ENCODE results near the gene NIPSNAP3A.
"Not testable (repeated sequence)": the region's sequence is repeated elsewhere in the genome, so short reads cannot be mapped to it uniquely, and the experiment has no call there.

Gene NIPSNAP3A

DNA sequence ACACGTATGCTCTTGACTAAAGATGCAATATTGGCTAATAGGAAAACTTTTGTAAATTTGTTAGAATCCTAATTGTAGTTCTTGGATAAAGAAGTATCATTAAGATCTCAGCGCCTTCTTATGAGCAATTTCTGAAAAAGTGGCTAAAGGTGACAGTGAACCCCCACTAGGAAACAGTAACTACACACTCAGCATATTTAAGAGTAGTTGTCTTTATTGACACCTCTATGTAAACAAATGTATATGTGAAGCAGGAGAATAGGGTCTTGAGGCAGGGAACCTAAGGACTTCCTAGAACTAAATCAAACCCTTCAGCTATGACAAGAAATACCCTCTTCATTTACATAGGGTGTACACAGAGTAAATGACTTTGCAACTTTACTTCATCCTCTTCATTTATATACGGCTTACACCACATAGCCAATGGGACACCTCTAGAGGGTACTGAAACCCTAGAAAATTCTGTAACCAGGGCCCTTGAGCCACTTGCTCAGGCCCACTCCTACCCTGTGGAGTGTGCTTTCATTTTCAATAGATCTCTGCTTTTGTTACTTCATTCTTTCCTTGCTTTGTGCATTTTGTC, 2.8 kb downstream of the NIPSNAP3A start:
- TF ChIP-seq, protein P1, sequence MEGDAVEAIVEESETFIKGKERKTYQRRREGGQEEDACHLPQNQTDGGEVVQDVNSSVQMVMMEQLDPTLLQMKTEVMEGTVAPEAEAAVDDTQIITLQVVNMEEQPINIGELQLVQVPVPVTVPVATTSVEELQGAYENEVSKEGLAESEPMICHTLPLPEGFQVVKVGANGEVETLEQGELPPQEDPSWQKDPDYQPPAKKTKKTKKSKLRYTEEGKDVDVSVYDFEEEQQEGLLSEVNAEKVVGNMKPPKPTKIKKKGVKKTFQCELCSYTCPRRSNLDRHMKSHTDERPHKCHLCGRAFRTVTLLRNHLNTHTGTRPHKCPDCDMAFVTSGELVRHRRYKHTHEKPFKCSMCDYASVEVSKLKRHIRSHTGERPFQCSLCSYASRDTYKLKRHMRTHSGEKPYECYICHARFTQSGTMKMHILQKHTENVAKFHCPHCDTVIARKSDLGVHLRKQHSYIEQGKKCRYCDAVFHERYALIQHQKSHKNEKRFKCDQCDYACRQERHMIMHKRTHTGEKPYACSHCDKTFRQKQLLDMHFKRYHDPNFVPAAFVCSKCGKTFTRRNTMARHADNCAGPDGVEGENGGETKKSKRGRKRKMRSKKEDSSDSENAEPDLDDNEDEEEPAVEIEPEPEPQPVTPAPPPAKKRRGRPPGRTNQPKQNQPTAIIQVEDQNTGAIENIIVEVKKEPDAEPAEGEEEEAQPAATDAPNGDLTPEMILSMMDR (IDR thresholded peaks at IDR 0.05; ENCODE audit: insufficient read depth, low read depth, low read length, missing control alignments), result no peak

GRCh38 chr9:104758974-104759373, 11.5 kb downstream of the NIPSNAP3A start:
- TF ChIP-seq, protein P1 (IDR thresholded peaks at IDR 0.05; ENCODE audit: insufficient read depth, low read depth, low read length, missing control alignments), result no peak
- no peak for DNase-seq (ENCODE audit: low read depth)
- H3K4me3 ChIP-seq (ENCODE audit: low read length), result no peak overlapping the region

More for the DNA sequence above, 2.8 kb downstream of the NIPSNAP3A start:
- no peak for DNase-seq (ENCODE audit: low read depth)
- H3K4me3 ChIP-seq (ENCODE audit: low read length), result no peak overlapping the region

DNA sequence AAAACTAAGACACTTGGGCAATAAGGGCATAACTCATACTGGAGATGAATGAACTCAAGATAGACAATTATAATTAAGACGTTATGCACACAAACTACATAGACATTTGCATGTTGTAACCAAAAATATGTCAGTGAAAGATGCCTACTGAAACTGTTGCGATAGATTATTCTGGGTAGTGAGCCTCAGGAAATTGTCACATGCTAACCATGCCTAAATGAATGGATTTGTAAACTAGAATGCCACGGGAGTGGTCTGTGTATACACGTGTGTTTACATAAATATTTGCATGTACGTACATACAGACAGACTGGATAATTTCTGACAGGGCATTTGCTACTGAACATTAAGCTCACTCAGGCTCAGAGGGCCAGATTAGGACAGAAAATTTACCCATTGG, 17.7 kb downstream of the NIPSNAP3A start:
- H3K4me3 ChIP-seq (ENCODE audit: low read length), result no peak overlapping the region
- TF ChIP-seq, protein P1 (IDR thresholded peaks at IDR 0.05; ENCODE audit: insufficient read depth, low read depth, low read length, missing control alignments), result no peak
- DNase-seq (ENCODE audit: low read depth), result no peak

DNA sequence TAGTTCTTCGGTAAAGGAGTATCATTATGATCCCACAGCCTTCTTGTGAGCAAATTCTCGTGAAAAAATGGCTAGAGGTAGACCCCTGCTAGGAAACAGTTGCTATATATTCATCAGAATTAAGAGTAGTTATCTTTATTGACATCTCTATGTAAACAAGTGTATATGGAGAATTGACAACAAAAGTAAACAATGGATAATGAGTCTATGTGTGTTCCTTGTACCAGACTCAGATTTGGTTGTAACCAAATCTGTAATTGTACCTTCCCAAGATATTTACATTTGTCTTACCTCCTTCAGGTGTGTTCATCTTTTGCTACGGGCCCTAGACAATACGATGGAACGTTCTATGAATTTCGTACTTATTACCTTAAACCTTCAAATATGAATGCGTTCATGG, 18.5 kb downstream of the NIPSNAP3A start:
- no peak overlapping the region for H3K4me3 ChIP-seq (ENCODE audit: low read length)
- DNase-seq (ENCODE audit: low read depth), result no peak
- TF ChIP-seq, protein P1 (IDR thresholded peaks at IDR 0.05; ENCODE audit: insufficient read depth, low read depth, low read length, missing control alignments), result no peak

DNA sequence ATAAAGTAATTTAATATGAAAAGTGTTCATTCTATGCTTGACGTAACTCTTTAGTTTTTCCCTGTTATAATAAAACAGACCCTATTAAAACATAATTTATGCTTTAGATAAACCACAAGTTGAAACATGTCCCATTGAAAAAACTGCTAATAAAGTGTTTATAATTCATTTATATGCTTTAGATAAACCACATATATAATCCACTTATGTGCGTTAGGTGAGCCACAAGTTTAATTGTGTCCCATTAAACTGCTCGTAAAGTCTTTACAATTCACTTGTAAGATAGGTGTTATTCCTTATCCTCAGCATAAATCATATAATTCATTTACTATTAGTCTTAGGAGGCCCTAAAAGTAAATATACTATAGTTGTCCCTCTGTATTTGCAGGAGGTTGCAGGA, 20.0 kb downstream of the NIPSNAP3A start:
- no peak for DNase-seq (ENCODE audit: low read depth)
- no peak overlapping the region for H3K4me3 ChIP-seq (ENCODE audit: low read length)
- TF ChIP-seq, protein P1 (IDR thresholded peaks at IDR 0.05; ENCODE audit: insufficient read depth, low read depth, low read length, missing control alignments), result no peak

DNA sequence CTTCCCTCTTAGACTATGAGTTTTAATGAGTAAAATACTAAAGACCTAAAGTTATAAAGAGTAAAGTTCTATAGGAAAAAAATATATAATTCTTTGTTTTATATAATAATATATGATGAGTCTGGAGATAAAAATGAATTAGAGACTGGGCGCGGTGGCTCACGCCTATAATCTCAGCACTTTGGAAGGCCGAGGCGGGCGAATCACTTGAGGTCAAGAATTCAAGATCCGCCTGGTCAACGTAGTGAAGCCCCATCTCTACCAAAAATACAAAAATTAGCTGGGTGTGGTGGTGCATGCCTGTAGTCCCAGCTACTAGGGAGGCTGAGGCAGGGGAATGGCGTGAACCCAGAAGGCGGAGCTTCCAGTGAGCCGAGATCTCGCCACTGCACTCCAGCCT, 21.5 kb downstream of the NIPSNAP3A start:
- DNase-seq (ENCODE audit: low read depth); H3K4me3 ChIP-seq (ENCODE audit: low read length): not testable (repeated sequence)

DNA sequence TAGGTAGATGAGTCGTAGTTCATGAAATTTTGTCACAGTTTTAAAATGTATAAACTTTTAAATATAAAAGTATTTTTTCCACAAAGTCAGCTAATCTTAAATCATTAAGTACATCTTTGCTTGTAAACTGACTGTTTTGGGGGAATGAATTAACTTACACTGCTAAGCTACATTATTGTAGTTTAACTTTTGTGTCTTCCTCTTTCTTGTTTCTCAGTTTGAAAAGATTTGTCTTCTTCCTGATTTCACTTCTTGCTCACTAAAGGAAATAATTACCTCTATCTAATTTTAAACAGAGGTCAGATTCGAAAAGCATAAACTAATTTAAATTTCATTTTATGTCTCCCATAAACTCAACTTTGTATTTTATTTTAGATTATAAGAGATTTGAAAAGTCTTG, 22.2 kb downstream of the NIPSNAP3A start:
- TF ChIP-seq, protein P1 (IDR thresholded peaks at IDR 0.05; ENCODE audit: insufficient read depth, low read depth, low read length, missing control alignments), result no peak
- no peak overlapping the region for H3K4me3 ChIP-seq (ENCODE audit: low read length)
- DNase-seq (ENCODE audit: low read depth), result no peak

Data from epithelial cell of esophagus (primary cell).